GM12892 (cell line): ENCODE results near the gene P3H1.

Experiments
- DNase-seq: peaks from one replicate; pipeline ENCODE4 v3.0.0; 2011; ENCODE audit not compliant: insufficient read length
- FAIRE-seq: peaks from 2 replicates; lab custom pipeline; 2011; peaks lifted over from hg19 to GRCh38; lab: Jason Lieb, UNC
- POLR2A ChIP-seq: IDR thresholded peaks from 2 replicates; pipeline ENCODE4 v1.6.1; 2011; ENCODE audit warnings: low read depth, low read length, control low read depth
- POLR2AphosphoS5 ChIP-seq: IDR thresholded peaks from 2 replicates; pipeline ENCODE4 v1.6.1; 2011; ENCODE audit warnings: low read depth, low read length, control low read depth
- TAF1 ChIP-seq: IDR thresholded peaks from 2 replicates; pipeline ENCODE4 v1.6.1; 2011; ENCODE audit warnings: low read depth, mild to moderate bottlenecking, control low read depth, low read length, borderline replicate concordance

P3H1 gene

DNA sequence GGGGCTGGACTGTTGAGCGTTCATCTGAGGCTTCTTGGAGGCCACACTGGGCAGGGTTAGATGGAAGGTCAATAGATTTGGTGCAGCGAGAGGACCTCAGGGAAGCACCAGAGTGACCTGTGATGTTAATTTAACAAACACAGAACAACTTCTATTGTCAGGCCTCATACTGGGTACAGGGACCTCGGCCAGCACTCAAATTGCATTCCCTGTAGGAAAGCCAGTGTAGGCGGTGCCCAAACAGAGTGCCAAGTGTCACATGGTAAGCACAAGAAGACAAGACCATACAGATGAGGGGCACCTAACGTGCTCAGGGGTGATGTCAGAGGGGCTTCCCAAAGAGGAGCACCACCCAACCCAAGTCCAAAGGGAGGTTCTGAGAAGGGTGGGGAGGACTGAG is 19.3 kb upstream of the P3H1 start:
- DNase-seq (no peak), FAIRE-seq (no peak)
- no peak for TF ChIP-seq TAF1
- no peak for TF ChIP-seq POLR2A
- no peak for TF ChIP-seq POLR2AphosphoS5

DNA sequence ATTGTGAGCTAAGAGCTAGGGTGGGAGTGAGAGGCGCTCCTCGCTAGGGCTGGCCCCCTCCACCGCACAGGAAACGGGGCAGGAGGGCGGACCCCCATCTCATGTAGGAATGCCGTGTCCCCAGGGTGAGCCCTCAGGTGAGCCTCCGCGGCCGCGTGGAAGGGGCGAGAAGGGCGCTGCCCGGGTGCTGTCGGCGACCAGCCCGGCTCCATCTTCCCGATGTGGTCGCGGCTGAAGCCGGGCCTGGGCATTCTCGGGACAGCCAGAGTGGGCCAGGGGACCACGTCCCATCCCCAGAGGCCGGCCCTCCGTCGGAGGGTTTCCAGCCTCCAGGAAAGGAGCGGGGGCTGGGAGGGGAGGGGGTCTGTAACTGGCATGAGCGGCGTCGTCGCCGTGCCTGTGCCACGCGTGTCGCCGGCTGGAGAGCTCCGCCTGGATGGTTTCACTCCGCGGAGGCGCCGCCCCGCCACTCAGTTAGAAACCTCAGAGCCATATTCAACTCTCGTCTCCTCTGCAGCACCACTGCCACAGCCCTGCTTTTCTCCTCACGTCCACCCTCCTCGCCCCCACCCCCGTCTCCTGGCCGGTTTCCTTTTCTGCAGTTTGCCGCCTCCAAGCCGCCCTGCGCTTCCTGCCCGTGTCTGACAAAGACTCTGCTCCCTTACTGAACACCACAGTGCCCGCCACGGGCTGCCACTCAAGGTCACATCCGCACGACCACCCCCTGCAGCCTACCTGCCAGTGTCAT is 18.3 kb upstream of the P3H1 start, which contains the start of gene TMEM269:
TMEM269 (plus strand) TSS at position 46 of the 748 bp plus-strand sequence. CDS start 4,903 bp downstream, outside the sequence.
- DNase-seq = no peak
- FAIRE-seq = no peak
- TF ChIP-seq TAF1 (no peak), POLR2AphosphoS5 (no peak), POLR2A (no peak)

DNA sequence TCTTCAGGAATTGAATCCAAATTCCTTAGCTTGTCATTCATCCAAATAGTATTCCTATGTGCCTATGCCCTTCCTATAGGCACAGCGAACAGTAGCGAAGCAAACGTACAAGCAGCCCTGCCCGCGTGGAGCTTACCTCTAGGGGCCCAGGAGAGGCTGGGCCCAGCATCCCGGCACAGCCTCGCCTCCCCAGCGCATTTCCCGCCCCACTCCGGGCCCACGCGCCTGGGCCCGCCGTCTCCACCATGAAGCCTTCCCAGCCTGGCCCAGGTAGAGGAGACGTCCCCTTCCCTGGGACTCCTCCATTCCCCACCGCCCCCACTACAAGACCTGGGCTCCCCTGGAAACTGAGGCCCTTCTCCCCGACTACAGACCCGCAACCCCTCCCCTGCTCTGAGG is 17.7 kb upstream of the P3H1 start:
- FAIRE-seq (no peak), DNase-seq (no peak)
- no peak for TF ChIP-seq POLR2AphosphoS5
- no peak for TF ChIP-seq POLR2A
- no peak for TF ChIP-seq TAF1

GRCh38 chr1:42783092-42783491 is 16.3 kb upstream of the P3H1 start:
- no peak for FAIRE-seq
- no peak for TF ChIP-seq TAF1
- TF ChIP-seq POLR2AphosphoS5 = no peak
- TF ChIP-seq POLR2A = no peak
- DNase-seq = no peak

GRCh38 chr1:42780176-42780575 is 13.3 kb upstream of the P3H1 start:
- TF ChIP-seq POLR2AphosphoS5 (no peak), TAF1 (no peak), POLR2A (no peak)
- FAIRE-seq = no peak

DNA sequence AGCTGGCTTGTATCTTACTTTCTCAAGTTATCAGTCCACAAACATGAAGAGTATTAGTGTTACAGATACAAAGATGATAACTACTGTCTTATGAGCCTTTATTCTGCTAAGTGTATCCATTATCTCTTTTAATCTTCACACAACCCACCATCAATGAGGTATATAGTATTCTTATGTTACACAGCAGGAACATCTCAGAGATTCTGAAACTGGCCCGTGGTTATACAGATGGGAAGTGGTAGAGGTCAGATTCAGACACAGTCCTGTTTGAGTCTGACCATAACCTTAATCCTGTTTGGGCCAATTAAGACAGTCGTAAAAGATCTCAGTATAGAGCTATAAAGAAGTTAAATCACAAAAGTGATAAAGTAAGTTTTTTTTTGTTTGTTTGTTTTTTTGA is 12.9 kb upstream of the P3H1 start:
- DNase-seq (no peak), FAIRE-seq (peak; percentile 17)
- TF ChIP-seq POLR2AphosphoS5 = no peak
- no peak for TF ChIP-seq TAF1
- TF ChIP-seq POLR2A = no peak

More at GRCh38 chr1:42780176-42780575, 13.3 kb upstream of the P3H1 start:
- no peak for DNase-seq

DNA sequence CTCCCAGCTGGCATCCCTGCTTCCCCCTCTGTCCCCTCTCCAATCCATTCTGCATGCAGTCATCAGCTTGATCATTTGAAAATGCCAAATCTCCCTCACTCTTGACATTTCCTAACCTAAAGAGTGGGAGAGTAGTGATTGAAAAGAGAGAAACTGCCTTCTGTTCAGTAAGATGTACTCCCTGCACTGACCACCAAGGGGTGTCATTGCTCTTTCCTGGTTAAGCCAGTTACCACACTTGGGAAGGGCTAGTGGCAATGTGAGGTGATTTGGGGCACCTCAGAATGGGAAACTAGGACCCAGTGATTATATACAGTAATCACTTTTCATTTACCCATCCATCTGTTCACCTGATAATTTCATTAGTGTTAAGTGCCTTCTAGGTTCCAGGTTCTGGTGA is 11.0 kb upstream of the P3H1 start:
- FAIRE-seq (peak; percentile 40), DNase-seq (no peak)
- TF ChIP-seq POLR2A = no peak
- no peak for TF ChIP-seq POLR2AphosphoS5
- TF ChIP-seq TAF1 = no peak

DNA sequence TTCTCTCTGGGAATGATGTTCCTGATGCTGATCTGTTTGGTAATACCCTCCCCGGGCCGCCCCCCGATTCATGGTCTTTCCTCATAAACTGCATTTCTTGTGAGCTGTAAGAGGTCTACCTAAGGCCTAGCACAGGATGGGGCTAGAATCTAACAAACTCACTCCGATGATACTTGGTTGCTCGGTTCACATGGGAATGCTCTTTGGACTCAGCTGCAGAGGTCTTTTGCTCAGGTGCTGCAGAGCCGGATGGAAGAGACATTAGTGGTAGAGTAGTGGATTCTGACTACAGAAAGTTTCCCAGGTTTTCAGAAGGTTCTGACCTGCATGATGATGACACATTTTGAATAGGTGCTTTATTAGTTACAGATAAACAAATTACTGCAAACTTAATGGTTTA is 9.7 kb upstream of the P3H1 start:
- FAIRE-seq = no peak
- TF ChIP-seq TAF1 (no peak), POLR2AphosphoS5 (no peak), POLR2A (no peak)

GRCh38 chr1:42774928-42775526 is 8.2 kb upstream of the P3H1 start:
- FAIRE-seq (no peak), DNase-seq (no peak)
- TF ChIP-seq POLR2AphosphoS5 (no peak), POLR2A (no peak), TAF1 (no peak)

More for the DNA sequence above, 9.7 kb upstream of the P3H1 start:
- DNase-seq = no peak

- DNase-seq (no peak), FAIRE-seq (no peak)
- TF ChIP-seq POLR2AphosphoS5 = no peak
- TF ChIP-seq POLR2A = no peak
- TF ChIP-seq TAF1 = no peak
Observed at GRCh38 chr1:42773420-42773819, 6.6 kb upstream of the P3H1 start.

DNA sequence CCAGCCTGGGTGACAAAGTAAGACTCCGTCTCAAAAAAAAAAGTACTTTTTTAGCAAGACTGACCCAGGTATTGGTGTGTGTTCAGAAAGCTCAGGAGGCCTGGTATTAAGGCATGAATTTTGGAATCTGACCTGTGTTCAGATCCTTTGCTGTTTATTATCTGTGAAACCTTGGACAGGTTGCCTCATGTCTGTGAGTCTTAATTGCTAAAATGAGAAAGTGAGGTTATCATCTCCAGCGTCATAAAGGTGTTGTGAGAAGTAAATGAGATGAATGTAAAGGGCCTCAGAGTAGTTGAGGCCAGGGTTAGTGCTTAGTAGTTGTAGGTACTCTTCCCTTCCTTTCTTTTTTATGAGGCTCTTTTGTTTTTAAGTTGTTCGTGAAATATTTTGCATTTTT is 3.0 kb upstream of the P3H1 start:
- DNase-seq (no peak), FAIRE-seq (no peak)
- TF ChIP-seq TAF1 (no peak), POLR2AphosphoS5 (no peak), POLR2A (no peak)
